Left lung (tissue), 10 donors: Measurements from ENCODE around the gene RASAL2. TPM values are rescaled to one million over a fixed set of nuclear protein-coding genes. Genes with fewer than 3 reads are reported as not detected.

Experiments used
- ATAC-seq: fragments of 200-7000 bp; cut with Tn5 transposase; one replicate; pipeline ENCODE4 v1.9.1; 2020; ENCODE audit warnings: moderate library complexity
- DNase-seq, 4 donors: peaks; one replicate each; pipeline ENCODE4 v3.0.0-alpha.2; 2013 to 2020
- H3K27ac ChIP-seq, 2 donors: fragments of 200-600 bp; sonication (generic) in 1 of 2; one replicate each; pipeline versions ENCODE4 v1.5.0 to v1.8.0; 2020 to 2021
- H3K27me3 ChIP-seq, 2 donors: fragments of 200-600 bp; sonication (generic) in 1 of 2; one replicate each; pipeline versions ENCODE4 v1.5.0 to v1.8.0; 2020 to 2021
- H3K36me3 ChIP-seq, 2 donors: fragments of 200-600 bp; sonication (generic) in 1 of 2; one replicate each; pipeline versions ENCODE4 v1.5.0 to v1.8.0; 2020 to 2021
- H3K4me1 ChIP-seq, 2 donors: fragments of 200-600 bp; one replicate each; pipeline ENCODE4 v1.8.0; 2021
- H3K4me3 ChIP-seq, 2 donors: fragments of 200-600 bp; sonication (generic) in 1 of 2; one replicate each; pipeline versions ENCODE4 v1.5.0 to v1.8.0; 2020 to 2021; ENCODE audit warnings: mild to moderate bottlenecking in 1 of 2
- H3K9me3 ChIP-seq, 2 donors: fragments of 200-600 bp; sonication (generic) in 1 of 2; one replicate each; pipeline versions ENCODE4 v1.5.0 to v1.8.0; 2020 to 2021
- CTCF ChIP-seq, 2 donors: fragments of 200-600 bp; sonication (generic) in 1 of 2; IDR thresholded peaks; one replicate each; pipeline versions ENCODE4 v1.5.0 to v1.8.0; 2021; ENCODE audit warnings: antibody characterized with exemption in 2 of 2
- intact Hi-C, 2 donors: fragments of 100-400 bp; cut with DNase I; formaldehyde crosslinking; loops; one replicate each; pipeline versions ENCODE4 v1.11.2 to v1.14.2; 2022
- polyA plus RNA-seq, 6 donors: library from polyadenylated mRNA; unstranded; fragments of 120-200 nt; gene quantifications; one replicate each; pipeline ENCODE4 v1.2.1, GENCODE V29; 2013; ENCODE audit not compliant: insufficient read length in 6 of 6
- total RNA-seq, 2 donors: library from RNA; stranded (reverse); fragmentation: NEBNext Ultra II Directional; extraction: Animal tissue kit (Norgen Biotek cat#: 25700); gene quantifications; one replicate each; pipeline ENCODE4 v1.2.1, GENCODE V29; 2021
- donor health status: DM: no; HTN: yes; CAD: no.
- donor health status: DM: no; HTN: no; CAD: no.

RASAL2 gene
- total and polyA plus RNA-seq, 8 donors, result 26.4 to 35.6 (median 29.5) TPM

GRCh38 chr1:178335426-178335825, 241.5 kb downstream of the RASAL2 start:
- peaks cover 0 to 2% of the 10 kb centered on the region in 2 donors for H3K4me1 ChIP-seq
- H3K27me3 ChIP-seq, result no peaks in the 10 kb centered on the region
- TF ChIP-seq CTCF (IDR thresholded peaks at IDR 0.05), result no peak
- DNase-seq (no peak), ATAC-seq (no peak)
- H3K36me3 ChIP-seq, result no peaks in the 10 kb centered on the region
- H3K9me3 ChIP-seq, result no peaks in the 10 kb centered on the region
- no peak overlapping the region for H3K4me3 ChIP-seq
- intact Hi-C loops, result no loop called here
- no peak overlapping the region for H3K27ac ChIP-seq

GRCh38 chr1:178337091-178337706, 243.3 kb downstream of the RASAL2 start:
- intact Hi-C loops, result no loop called here

GRCh38 chr1:178339834-178340233, 245.9 kb downstream of the RASAL2 start:
- Histone ChIP-seq H3K9me3 (no peaks in the 10 kb centered on the region), H3K36me3 (no peaks in the 10 kb centered on the region), H3K4me1 (peaks cover 11 to 26% of the 10 kb centered on the region in 2 donors), H3K27ac (no peak overlapping the region), H3K27me3 (no peaks in the 10 kb centered on the region), H3K4me3 (no peak overlapping the region)
- TF ChIP-seq CTCF (IDR thresholded peaks at IDR 0.05), result no peak
- ATAC-seq, result no peak
- intact Hi-C loops, result no loop called here
- no peak for DNase-seq

More at GRCh38 chr1:178337091-178337706, 243.3 kb downstream of the RASAL2 start:
- ATAC-seq (no peak), DNase-seq (no peak)
- no peak for TF ChIP-seq CTCF (IDR thresholded peaks at IDR 0.05)
- Histone ChIP-seq H3K9me3 (no peaks in the 10 kb centered on the region), H3K4me3 (no peak overlapping the region), H3K36me3 (no peaks in the 10 kb centered on the region), H3K27me3 (no peaks in the 10 kb centered on the region), H3K4me1 (peaks cover 2 to 16% of the 10 kb centered on the region in 2 donors), H3K27ac (no peak overlapping the region)

GRCh38 chr1:178341261-178341956, 247.5 kb downstream of the RASAL2 start:
- peaks cover 21 to 39% of the 10 kb centered on the region in 2 donors for H3K4me1 ChIP-seq
- H3K9me3 ChIP-seq, result no peaks in the 10 kb centered on the region
- ATAC-seq (peak; percentile 83), DNase-seq (peak in 3 of 4 donors; percentile 60 to 74 (median 69))
- H3K27me3 ChIP-seq, result no peaks in the 10 kb centered on the region
- peak overlapping the region in 1 of 2 donors; percentile 22 for H3K27ac ChIP-seq
- no peak for TF ChIP-seq CTCF (IDR thresholded peaks at IDR 0.05)
- intact Hi-C loops, result no loop called here
- H3K4me3 ChIP-seq, result peak overlapping the region in 1 of 2 donors; percentile 5
- no peaks in the 10 kb centered on the region for H3K36me3 ChIP-seq

- ATAC-seq (no peak), DNase-seq (peak in 1 of 4 donors; percentile 44)
- intact Hi-C loops, result no loop called here
- Histone ChIP-seq H3K4me3 (no peak overlapping the region), H3K27ac (no peak overlapping the region), H3K27me3 (no peaks in the 10 kb centered on the region), H3K36me3 (no peaks in the 10 kb centered on the region), H3K4me1 (peaks cover 21 to 39% of the 10 kb centered on the region in 2 donors), H3K9me3 (no peaks in the 10 kb centered on the region)
- no peak for TF ChIP-seq CTCF (IDR thresholded peaks at IDR 0.05)
These were observed 248.8 kb downstream of the RASAL2 start for GRCh38 chr1:178342745-178343144.
